Measurements from ENCODE around the gene SHOC1.

DNA sequence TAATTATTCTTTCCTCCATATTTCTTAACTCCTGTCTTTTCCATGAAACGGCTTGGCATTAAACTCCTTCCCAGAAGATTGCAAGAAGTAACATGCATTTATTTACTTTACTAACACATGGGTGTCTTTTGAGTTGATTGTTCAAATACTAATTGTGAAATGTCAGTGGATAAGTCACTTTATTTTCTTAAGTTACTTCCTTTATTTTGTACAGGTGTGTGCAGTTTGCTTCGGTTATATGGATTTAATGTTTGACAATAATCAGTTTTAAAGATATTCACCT, 761 bp upstream of the SHOC1 start:
- TF ChIP-seq CTCF (IDR thresholded peaks at IDR 0.05) (no peak), EZH2 (IDR thresholded peaks at IDR 0.05; ENCODE audit: borderline replicate concordance, insufficient read depth, low read depth, low read length, poor library complexity, severe bottlenecking) (no peak)

All from B cell (primary cell).